ENCODE measurements around the gene RGS9.
"Not testable (repeated sequence)": the region's sequence is repeated elsewhere in the genome, so short reads cannot be mapped to it uniquely, and the experiment has no call there.

RGS9 gene

GRCh38 chr17:65185062-65185461, 47.9 kb downstream of the RGS9 start:
- DNase-seq: no peak

- DNase-seq: no peak
Measured at GRCh38 chr17:65185668-65186382, 48.7 kb downstream of the RGS9 start.

- DNase-seq: no peak
Measured at GRCh38 chr17:65190467-65191097, 53.4 kb downstream of the RGS9 start.

GRCh38 chr17:65191811-65192740, 54.9 kb downstream of the RGS9 start:
- no peak for DNase-seq

- no peak for DNase-seq
Measured at GRCh38 chr17:65193305-65193704, 56.1 kb downstream of the RGS9 start.

GRCh38 chr17:65193716-65194293, 56.6 kb downstream of the RGS9 start:
- no peak for DNase-seq

GRCh38 chr17:65194670-65195334, 57.6 kb downstream of the RGS9 start:
- DNase-seq: no peak

- no peak for DNase-seq
Measured at GRCh38 chr17:65195716-65196115, 58.5 kb downstream of the RGS9 start.

GRCh38 chr17:65196617-65197016, 59.4 kb downstream of the RGS9 start:
- no peak for DNase-seq

GRCh38 chr17:65197201-65197600, 60.0 kb downstream of the RGS9 start:
- DNase-seq: no peak

GRCh38 chr17:65198653-65199382, 61.6 kb downstream of the RGS9 start:
- no peak for DNase-seq

GRCh38 chr17:65201331-65201730, 64.2 kb downstream of the RGS9 start:
- no peak for DNase-seq

GRCh38 chr17:65202844-65203571, 65.8 kb downstream of the RGS9 start:
- no peak for DNase-seq

GRCh38 chr17:65204001-65204400, 66.8 kb downstream of the RGS9 start:
- DNase-seq: no peak

GRCh38 chr17:65205655-65206054, 68.5 kb downstream of the RGS9 start:
- DNase-seq: no peak

GRCh38 chr17:65207448-65207847, 70.3 kb downstream of the RGS9 start:
- DNase-seq: not testable (repeated sequence)

GRCh38 chr17:65208717-65209116, 71.5 kb downstream of the RGS9 start:
- DNase-seq: no peak

- no peak for DNase-seq
Measured at GRCh38 chr17:65218261-65218660, 81.1 kb downstream of the RGS9 start.

GRCh38 chr17:65219124-65219523, 82.0 kb downstream of the RGS9 start:
- no peak for DNase-seq

GRCh38 chr17:65219707-65220106, 82.5 kb downstream of the RGS9 start:
- no peak for DNase-seq

- no peak for DNase-seq
Measured at GRCh38 chr17:65220732-65221131, 83.6 kb downstream of the RGS9 start.
